DND-41 (cell line): ENCODE measurements around the gene ACAP3.

Experiments
- ATAC-seq: fragments of 200-7000 bp; cut with Tn5 transposase; 3 replicates; pipeline ENCODE4 v1.9.1; 2021; ENCODE audit warnings: low read depth; ENCODE audit not compliant: insufficient read depth
- DNase-seq: peaks from one replicate; pipeline ENCODE4 v3.0.0-alpha.2; 2020
- H2AFZ ChIP-seq: 2 replicates; pipeline ENCODE4 v1.6.0; 2012; ENCODE audit warnings: low read depth, low read length
- H3K27ac ChIP-seq: 2 replicates; pipeline ENCODE4 v1.5.1; 2012; ENCODE audit warnings: low read length, inconsistent platforms
- H3K27me3 ChIP-seq: fragments of 200-600 bp; sonication (generic); 2 replicates; pipeline ENCODE4 v1.6.0; 2012; ENCODE audit warnings: low read length, mild to moderate bottlenecking, inconsistent platforms; ENCODE audit not compliant: insufficient read depth, poor library complexity
- H3K36me3 ChIP-seq: 2 replicates; pipeline ENCODE4 v1.5.1; 2012; ENCODE audit warnings: low read length, inconsistent platforms; ENCODE audit not compliant: insufficient read depth
- H3K4me1 ChIP-seq: 2 replicates; pipeline ENCODE4 v1.5.1; 2012; ENCODE audit warnings: mild to moderate bottlenecking, low read length; ENCODE audit not compliant: insufficient read depth
- H3K4me2 ChIP-seq: 2 replicates; pipeline ENCODE4 v1.6.0; 2012; ENCODE audit warnings: mild to moderate bottlenecking, moderate library complexity, low read length, inconsistent platforms; ENCODE audit not compliant: insufficient read depth
- H3K4me3 ChIP-seq, 2 experiments: fragments of 200-600 bp in 1 of 2; shearing (Covaris generic) in 1 of 2; 2 replicates each; pipeline ENCODE4 v1.5.1; 2012 to 2016; ENCODE audit warnings: inconsistent platforms in 2 of 2, low read length in 2 of 2, mild to moderate bottlenecking in 2 of 2, low read depth in 1 of 2, moderate library complexity in 1 of 2
- H3K79me2 ChIP-seq: 2 replicates; pipeline ENCODE4 v1.6.0; 2012; ENCODE audit warnings: low read length, inconsistent platforms; ENCODE audit not compliant: insufficient read depth
- H3K9ac ChIP-seq: 2 replicates; pipeline ENCODE4 v1.6.0; 2012; ENCODE audit warnings: low read depth, mild to moderate bottlenecking, inconsistent platforms, low read length, moderate library complexity
- H3K9me3 ChIP-seq: 2 replicates; pipeline ENCODE4 v1.5.1; 2012; ENCODE audit warnings: low read length, moderate library complexity, mild to moderate bottlenecking, inconsistent platforms; ENCODE audit not compliant: insufficient read depth, severe bottlenecking
- H4K20me1 ChIP-seq: 2 replicates; pipeline ENCODE4 v1.6.0; 2012; ENCODE audit warnings: low read length; ENCODE audit not compliant: insufficient read depth
- CTCF ChIP-seq: IDR thresholded peaks from 2 replicates; pipeline ENCODE4 v1.5.1; 2012; ENCODE audit warnings: borderline replicate concordance, low read length, moderate library complexity, mild to moderate bottlenecking; ENCODE audit not compliant: poor library complexity, severe bottlenecking; ENCODE audit errors: extremely low read depth
- EZH2 ChIP-seq: IDR thresholded peaks from 3 replicates; pipeline ENCODE4 v1.6.1; 2012; ENCODE audit warnings: borderline replicate concordance, low read depth, mild to moderate bottlenecking, moderate library complexity, low read length, inconsistent platforms; ENCODE audit not compliant: severe bottlenecking

Gene ACAP3

GRCh38 chr1:1295154-1295923 lies 12.4 kb downstream of the ACAP3 start:
- Histone ChIP-seq H3K36me3 (peaks cover 16% of the 10 kb centered on the region; the same call in 1 of the 2 replicates), H3K9ac (no peak overlapping the region), H3K27me3 (no peaks in the 10 kb centered on the region), H3K79me2 (no peaks in the 10 kb centered on the region), H3K27ac (no peak overlapping the region), H4K20me1 (peaks cover 32% of the 10 kb centered on the region), H2AFZ (no peak overlapping the region), H3K9me3 (no peaks in the 10 kb centered on the region), H3K4me1 (no peaks in the 10 kb centered on the region), H3K4me2 (no peak overlapping the region), H3K4me3 (no peak overlapping the region)
- ATAC-seq: no peak
- TF ChIP-seq CTCF (no peak), EZH2 (no peak)
- DNase-seq: no peak

GRCh38 chr1:1294250-1294890 lies 13.4 kb downstream of the ACAP3 start:
- H3K9me3 ChIP-seq: no peaks in the 10 kb centered on the region
- peaks cover 16% of the 10 kb centered on the region; the same call in 1 of the 2 replicates for H3K36me3 ChIP-seq
- H3K4me3 ChIP-seq: no peak overlapping the region
- H4K20me1 ChIP-seq: peaks cover 22% of the 10 kb centered on the region
- no peaks in the 10 kb centered on the region for H3K79me2 ChIP-seq
- no peaks in the 10 kb centered on the region for H3K27me3 ChIP-seq
- ATAC-seq: no peak
- no peak overlapping the region for H3K9ac ChIP-seq
- no peaks in the 10 kb centered on the region for H3K4me1 ChIP-seq
- DNase-seq: no peak
- no peak overlapping the region for H2AFZ ChIP-seq
- TF ChIP-seq EZH2 (no peak), CTCF (no peak)
- no peak overlapping the region for H3K4me2 ChIP-seq
- no peak overlapping the region for H3K27ac ChIP-seq

GRCh38 chr1:1293263-1294249 lies 14.2 kb downstream of the ACAP3 start:
- no peak overlapping the region for H3K27ac ChIP-seq
- no peak overlapping the region for H3K4me2 ChIP-seq
- DNase-seq: no peak
- peaks cover 11% of the 10 kb centered on the region; the same call in 1 of the 2 replicates for H3K36me3 ChIP-seq
- H3K27me3 ChIP-seq: no peaks in the 10 kb centered on the region
- H3K4me3 ChIP-seq: no peak overlapping the region
- no peak overlapping the region for H2AFZ ChIP-seq
- peaks cover 15% of the 10 kb centered on the region for H4K20me1 ChIP-seq
- H3K79me2 ChIP-seq: no peaks in the 10 kb centered on the region
- TF ChIP-seq CTCF (no peak), EZH2 (no peak)
- H3K9me3 ChIP-seq: no peaks in the 10 kb centered on the region
- H3K4me1 ChIP-seq: no peaks in the 10 kb centered on the region
- no peak for ATAC-seq
- no peak overlapping the region for H3K9ac ChIP-seq
